Measurements from ENCODE around the gene RAB40C. TPM values are rescaled to one million over a fixed set of nuclear protein-coding genes. Genes with fewer than 3 reads are reported as not detected.

The RAB40C gene
- total and polyA plus RNA-seq, 3 experiments from 2014 or later, result 12.3 to 22.8 (median 13.3) TPM

- Mint-ChIP-seq H3K4me1 (peaks cover 4 to 25% (median 5%) of the 10 kb centered on the region in 3 donors), H3K9me3 (no peaks in the 10 kb centered on the region), H3K27ac (peak overlapping the region in 2 of 8 donors; percentile 50 to 60), H3K36me3 (peaks cover 0 to 36% (median 0%) of the 10 kb centered on the region in 3 donors), H3K27me3 (peaks cover 0 to 6% of the 10 kb centered on the region in 2 donors), H3K4me3 (peak overlapping the region in 3 of 7 donors; percentile 12 to 44 (median 23))
- Histone ChIP-seq H3K9me3 (ENCODE audit: low read length) (no peaks in the 10 kb centered on the region), H3K4me3 (ENCODE audit: low read length) (no peak overlapping the region), H3K27me3 (ENCODE audit: insufficient read depth, low read length, poor library complexity, severe bottlenecking) (no peaks in the 10 kb centered on the region), H3K27ac (ENCODE audit: low read depth, low read length) (no peak overlapping the region), H3K4me1 (ENCODE audit: insufficient read depth, low read length) (peaks cover 15% of the 10 kb centered on the region), H3K36me3 (ENCODE audit: insufficient read depth, low read length) (peaks cover 4% of the 10 kb centered on the region)
- ChIA-PET POLR2A (interaction anchor here (0.6 to 1.1 kb wide), 4 partner anchors 18 to 426 kb away, joined by 3 to 4 read pairs (median 4); partner anchors contain the start of gene WDR24), CTCF (no interaction called here)
- no peak for DNase-seq
These were observed 81.7 kb downstream of the RAB40C start for GRCh38 chr16:671353-672131.

GRCh38 chr16:672371-672770, 82.5 kb downstream of the RAB40C start:
- peaks cover 4% of the 10 kb centered on the region for H3K36me3 ChIP-seq (ENCODE audit: insufficient read depth, low read length)

GRCh38 chr16:672851-673250, 83.0 kb downstream of the RAB40C start:
- Histone ChIP-seq H3K36me3 (ENCODE audit: insufficient read depth, low read length) (peaks cover 4% of the 10 kb centered on the region), H3K4me1 (ENCODE audit: insufficient read depth, low read length) (peaks cover 5% of the 10 kb centered on the region), H3K4me3 (ENCODE audit: low read length) (no peak overlapping the region), H3K9me3 (ENCODE audit: low read length) (no peaks in the 10 kb centered on the region), H3K27ac (ENCODE audit: low read depth, low read length) (no peak overlapping the region), H3K27me3 (ENCODE audit: insufficient read depth, low read length, poor library complexity, severe bottlenecking) (no peaks in the 10 kb centered on the region)
- POLR2A ChIA-PET, result no interaction called here
- peaks cover 0 to 20% (median 3%) of the 10 kb centered on the region in 3 donors for H3K4me1 Mint-ChIP-seq
- H3K4me3 Mint-ChIP-seq, result peak overlapping the region in 2 of 7 donors; percentile 54 to 78
- peak overlapping the region in 1 of 8 donors; percentile 56 for H3K27ac Mint-ChIP-seq
- no peak for DNase-seq
- CTCF ChIA-PET, result no interaction called here
- H3K27me3 Mint-ChIP-seq, result peaks cover 0 to 6% of the 10 kb centered on the region in 2 donors
- no peaks in the 10 kb centered on the region for H3K9me3 Mint-ChIP-seq
- peaks cover 0 to 36% (median 0%) of the 10 kb centered on the region in 3 donors for H3K36me3 Mint-ChIP-seq

More at GRCh38 chr16:672371-672770, 82.5 kb downstream of the RAB40C start:
- no peaks in the 10 kb centered on the region for H3K9me3 Mint-ChIP-seq
- H3K36me3 Mint-ChIP-seq, result peaks cover 0 to 36% (median 0%) of the 10 kb centered on the region in 3 donors
- Histone ChIP-seq H3K4me3 (ENCODE audit: low read length) (no peak overlapping the region), H3K9me3 (ENCODE audit: low read length) (no peaks in the 10 kb centered on the region), H3K27me3 (ENCODE audit: insufficient read depth, low read length, poor library complexity, severe bottlenecking) (no peaks in the 10 kb centered on the region), H3K4me1 (ENCODE audit: insufficient read depth, low read length) (peaks cover 10% of the 10 kb centered on the region), H3K27ac (ENCODE audit: low read depth, low read length) (no peak overlapping the region)
- POLR2A ChIA-PET, result interaction anchor here (0.6 kb wide), 1 partner anchor 425 kb away, joined by 3 read pairs; no protein-coding TSS in a partner anchor
- no peak overlapping the region for H3K4me3 Mint-ChIP-seq
- H3K4me1 Mint-ChIP-seq, result peaks cover 5 to 25% (median 7%) of the 10 kb centered on the region in 3 donors
- CTCF ChIA-PET, result no interaction called here
- DNase-seq, result no peak
- no peak overlapping the region for H3K27ac Mint-ChIP-seq
- H3K27me3 Mint-ChIP-seq, result peaks cover 0 to 6% of the 10 kb centered on the region in 2 donors

- POLR2A ChIA-PET, result no interaction called here
- peaks cover 0 to 36% (median 0%) of the 10 kb centered on the region in 3 donors for H3K36me3 Mint-ChIP-seq
- CTCF ChIA-PET, result no interaction called here
These were observed 83.6 kb downstream of the RAB40C start for GRCh38 chr16:673399-673991.

GRCh38 chr16:674214-674881, 84.5 kb downstream of the RAB40C start:
- H3K36me3 Mint-ChIP-seq, result peaks cover 0 to 34% (median 0%) of the 10 kb centered on the region in 3 donors
- H3K4me3 Mint-ChIP-seq, result peak overlapping the region in 2 of 7 donors; percentile 34
- ChIA-PET CTCF (no interaction called here), POLR2A (interaction anchor here (1.2 kb wide), 1 partner anchor 30 kb away, joined by 3 read pairs; no protein-coding TSS in a partner anchor)
- no peak for DNase-seq
- H3K27ac Mint-ChIP-seq, result no peak overlapping the region
- no peak overlapping the region for H3K4me3 ChIP-seq (ENCODE audit: low read length)
- peaks cover 0 to 6% of the 10 kb centered on the region in 2 donors for H3K27me3 Mint-ChIP-seq
- H3K36me3 ChIP-seq (ENCODE audit: insufficient read depth, low read length), result peaks cover 4% of the 10 kb centered on the region
- H3K9me3 ChIP-seq (ENCODE audit: low read length), result no peaks in the 10 kb centered on the region
- H3K27me3 ChIP-seq (ENCODE audit: insufficient read depth, low read length, poor library complexity, severe bottlenecking), result no peaks in the 10 kb centered on the region
- peaks cover 8% of the 10 kb centered on the region for H3K4me1 ChIP-seq (ENCODE audit: insufficient read depth, low read length)
- H3K9me3 Mint-ChIP-seq, result no peaks in the 10 kb centered on the region
- no peak overlapping the region for H3K27ac ChIP-seq (ENCODE audit: low read depth, low read length)
- H3K4me1 Mint-ChIP-seq, result peaks cover 5 to 20% (median 5%) of the 10 kb centered on the region in 3 donors

More at GRCh38 chr16:673399-673991, 83.6 kb downstream of the RAB40C start:
- Histone ChIP-seq H3K36me3 (ENCODE audit: insufficient read depth, low read length) (peaks cover 4% of the 10 kb centered on the region), H3K27me3 (ENCODE audit: insufficient read depth, low read length, poor library complexity, severe bottlenecking) (no peaks in the 10 kb centered on the region), H3K4me3 (ENCODE audit: low read length) (no peak overlapping the region), H3K9me3 (ENCODE audit: low read length) (no peaks in the 10 kb centered on the region), H3K27ac (ENCODE audit: low read depth, low read length) (no peak overlapping the region), H3K4me1 (ENCODE audit: insufficient read depth, low read length) (peaks cover 5% of the 10 kb centered on the region)
- Mint-ChIP-seq H3K27me3 (peaks cover 0 to 6% of the 10 kb centered on the region in 2 donors), H3K27ac (peak overlapping the region in 1 of 8 donors; percentile 56), H3K4me3 (peak overlapping the region in 2 of 7 donors; percentile 23 to 34), H3K4me1 (peaks cover 0 to 20% (median 3%) of the 10 kb centered on the region in 3 donors), H3K9me3 (no peaks in the 10 kb centered on the region)
- no peak for DNase-seq

- Histone ChIP-seq H3K27ac (ENCODE audit: low read depth, low read length) (no peak within 1 kb of the TSS), H3K27me3 (ENCODE audit: insufficient read depth, low read length, poor library complexity, severe bottlenecking) (no peaks in the 10 kb centered on the region), H3K36me3 (ENCODE audit: insufficient read depth, low read length) (peaks cover 4% of the 10 kb centered on the region), H3K4me1 (ENCODE audit: insufficient read depth, low read length) (peaks cover 10% of the 10 kb centered on the region), H3K9me3 (ENCODE audit: low read length) (no peaks in the 10 kb centered on the region), H3K4me3 (ENCODE audit: low read length) (no peak within 1 kb of the TSS)
- no peak within 1 kb of the TSS for H3K27ac Mint-ChIP-seq
- H3K27me3 Mint-ChIP-seq, result peaks cover 0 to 6% of the 10 kb centered on the region in 2 donors
- POLR2A ChIA-PET, result interaction anchor here (1.2 kb wide), 1 partner anchor 29 kb away, joined by 3 read pairs; no protein-coding TSS in a partner anchor
- no peak for DNase-seq
- H3K36me3 Mint-ChIP-seq, result peaks cover 0 to 30% (median 0%) of the 10 kb centered on the region in 3 donors
- peak within 1 kb of the TSS in 5 of 7 donors; percentile 15 to 40 (median 27) for H3K4me3 Mint-ChIP-seq
- CTCF ChIA-PET, result interaction anchor here (1.2 to 1.3 kb wide), 2 partner anchors 13 to 66 kb away, joined by 3 read pairs; partner anchors contain the start of gene CIAO3
- peaks cover 5 to 20% (median 6%) of the 10 kb centered on the region in 3 donors for H3K4me1 Mint-ChIP-seq
- no peaks in the 10 kb centered on the region for H3K9me3 Mint-ChIP-seq
These were observed 85.4 kb downstream of the RAB40C start, which contains the start of gene RHBDL1 for GRCh38 chr16:674968-675883. TSS of gene RHBDL1 (plus strand) at chr16:675671. CDS start at chr16:675791, 120 bp downstream.
